ENCODE results near the gene SMARCA4.
A peak's percentile ranks its signal among the peaks of the same experiment; 100 is the strongest.

Gene SMARCA4

DNA sequence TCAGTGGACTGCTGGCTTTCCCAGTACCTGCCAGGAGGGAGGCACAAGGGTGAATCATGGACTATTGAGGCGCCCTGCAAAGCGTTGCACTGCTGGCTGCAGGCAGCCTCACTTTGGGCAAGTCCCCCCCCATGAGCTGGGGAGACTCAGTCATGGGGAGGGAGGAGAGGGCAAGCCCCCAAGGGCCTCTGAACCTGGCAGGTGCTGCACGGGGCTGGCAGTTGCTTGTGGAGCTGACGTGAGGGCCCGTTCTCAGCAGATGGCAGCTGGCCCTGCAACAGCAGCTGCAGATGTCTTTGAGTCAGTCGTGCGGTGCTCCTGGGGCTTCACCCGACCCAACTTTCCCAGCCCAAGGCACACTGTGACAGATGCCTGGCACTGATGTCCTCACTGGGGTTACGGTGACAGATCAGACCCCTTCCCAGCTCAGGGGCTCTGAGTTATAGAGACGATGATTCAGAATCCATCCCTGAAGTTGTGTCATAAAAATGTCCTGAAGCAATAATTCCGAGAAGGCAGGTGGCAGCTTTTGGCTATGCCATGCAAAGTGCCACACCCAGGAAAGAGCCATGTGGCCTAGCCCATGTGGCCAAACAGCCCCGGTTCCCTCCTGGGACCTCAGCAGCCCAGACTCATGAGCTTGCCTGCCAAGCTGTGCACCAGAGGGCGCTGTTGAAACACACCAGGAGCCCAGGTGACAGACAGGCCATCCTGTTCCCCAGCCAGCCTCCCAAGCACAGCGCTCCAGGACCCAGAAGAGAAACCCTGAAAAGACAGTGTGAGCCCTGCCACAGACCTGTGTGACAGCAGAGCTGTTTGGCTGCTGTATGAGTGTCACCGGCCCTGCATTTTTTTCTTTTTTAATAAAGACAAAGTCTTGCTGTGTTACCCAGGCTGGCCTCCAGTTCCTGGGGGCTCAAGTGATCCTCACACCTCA is 74.9 kb downstream of the SMARCA4 start:
- DNase-seq (ENCODE audit: low read depth): peak; percentile 74

- no peak for DNase-seq (ENCODE audit: low read depth)
These were observed 77.7 kb downstream of the SMARCA4 start for GRCh38 chr19:11038511-11038910.

GRCh38 chr19:11041194-11041593 is 80.4 kb downstream of the SMARCA4 start:
- DNase-seq (ENCODE audit: low read depth): no peak

DNA sequence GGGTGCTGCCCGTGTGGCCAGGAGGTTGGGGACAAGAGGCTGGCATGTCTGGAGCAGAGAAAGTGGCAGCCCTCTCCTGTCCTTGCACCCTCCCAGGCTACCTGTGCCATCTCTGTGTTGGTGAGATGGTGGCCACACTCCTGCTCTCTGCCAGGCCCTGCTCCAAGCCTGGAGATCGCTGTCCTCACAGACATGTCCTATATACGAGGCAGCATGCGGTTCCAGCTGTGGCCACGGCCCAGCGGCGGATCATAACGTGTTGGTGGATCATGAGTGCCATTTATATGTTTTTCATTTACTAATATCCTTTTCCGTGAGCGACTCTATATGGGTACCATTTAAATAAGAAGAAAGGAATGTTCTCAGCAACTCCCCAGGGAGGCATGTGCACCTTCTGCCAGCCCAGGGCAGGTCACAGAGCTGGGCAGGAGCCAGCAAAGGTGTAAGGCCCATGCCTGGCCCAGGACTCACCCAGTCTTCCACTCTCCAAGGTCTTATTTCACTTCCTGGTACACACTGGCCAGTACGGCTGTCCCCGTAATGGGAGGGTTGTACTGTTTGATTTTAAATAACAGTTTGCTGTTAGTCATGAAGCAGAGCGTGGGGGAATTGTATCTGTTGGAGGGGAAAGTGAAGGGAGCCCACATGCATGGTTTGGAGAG is 81.3 kb downstream of the SMARCA4 start:
- DNase-seq (ENCODE audit: low read depth): no peak

DNA sequence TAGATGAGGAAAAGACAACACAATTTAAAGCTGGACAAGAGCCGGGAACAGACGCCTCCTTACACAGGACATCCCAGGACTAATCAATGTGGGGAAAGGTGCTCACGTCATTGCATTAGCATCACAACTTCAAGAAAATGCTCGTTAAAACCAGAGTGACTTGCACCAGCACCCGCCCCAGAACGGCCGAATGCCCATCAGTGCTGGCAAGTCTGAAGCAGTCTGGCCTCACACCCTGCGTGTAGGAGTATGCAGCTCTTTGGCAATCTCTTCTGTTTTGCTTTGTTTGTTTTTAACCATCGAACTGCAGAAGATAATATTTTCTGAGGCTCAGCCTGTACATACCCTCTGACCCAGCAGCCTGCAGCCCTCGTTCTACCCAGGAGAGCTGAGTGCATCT is 83.6 kb downstream of the SMARCA4 start:
- no peak for DNase-seq (ENCODE audit: low read depth)

DNA sequence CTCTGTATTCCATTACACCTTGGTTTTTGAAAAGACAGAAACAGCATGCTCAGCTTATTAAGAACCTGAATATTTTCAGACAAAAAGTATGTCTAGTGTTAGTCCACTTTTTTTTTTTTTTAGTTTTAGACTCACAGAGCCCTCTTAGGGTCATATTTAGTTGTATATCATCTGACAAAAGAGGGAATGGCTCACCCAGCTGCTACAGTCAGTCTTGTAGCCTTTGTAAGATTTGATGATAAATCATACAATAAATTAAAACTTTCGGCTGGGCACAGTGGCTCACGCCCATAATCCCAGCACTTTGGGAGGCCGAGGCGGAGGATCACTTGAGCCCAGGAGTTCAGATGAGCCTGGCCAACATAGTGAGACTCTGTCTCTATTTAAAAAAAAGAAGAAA is 84.7 kb downstream of the SMARCA4 start:
- DNase-seq (ENCODE audit: low read depth): no peak

DNA sequence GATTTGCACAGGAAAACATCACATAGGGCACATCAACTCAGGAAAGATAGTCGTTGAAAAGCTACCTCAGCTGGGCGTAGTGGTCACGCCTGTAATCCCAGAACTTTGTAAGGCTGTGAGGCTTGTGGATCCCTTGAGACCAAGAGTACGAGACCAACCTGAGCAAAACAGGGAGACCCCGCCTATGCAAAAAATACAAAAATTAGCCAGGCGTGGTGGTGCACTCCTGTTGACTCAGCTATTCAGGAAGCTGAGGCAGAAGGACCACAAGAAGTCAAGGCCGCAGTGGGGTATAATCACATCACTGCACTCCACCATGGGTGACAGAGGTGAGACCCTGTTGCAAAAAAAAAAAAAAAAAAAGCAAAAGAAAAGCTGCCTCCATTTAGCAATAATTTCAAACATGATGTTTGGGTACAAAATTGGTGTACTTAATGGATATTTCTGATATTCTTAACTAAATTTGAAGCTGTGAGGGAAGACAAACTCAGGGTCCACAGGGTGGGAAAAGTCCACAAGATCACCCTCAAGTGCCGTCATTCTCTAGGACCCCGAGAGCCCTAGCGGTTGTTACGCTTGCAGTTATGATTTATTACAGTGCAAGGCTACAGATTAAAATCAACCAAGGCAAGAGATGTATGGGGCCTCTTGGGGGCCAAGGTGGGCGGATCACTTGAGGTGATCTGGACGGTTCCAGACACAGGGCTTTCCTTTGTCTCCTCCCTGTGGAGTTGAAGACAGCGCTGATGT is 86.0 kb downstream of the SMARCA4 start:
- no peak for DNase-seq (ENCODE audit: low read depth)

DNA sequence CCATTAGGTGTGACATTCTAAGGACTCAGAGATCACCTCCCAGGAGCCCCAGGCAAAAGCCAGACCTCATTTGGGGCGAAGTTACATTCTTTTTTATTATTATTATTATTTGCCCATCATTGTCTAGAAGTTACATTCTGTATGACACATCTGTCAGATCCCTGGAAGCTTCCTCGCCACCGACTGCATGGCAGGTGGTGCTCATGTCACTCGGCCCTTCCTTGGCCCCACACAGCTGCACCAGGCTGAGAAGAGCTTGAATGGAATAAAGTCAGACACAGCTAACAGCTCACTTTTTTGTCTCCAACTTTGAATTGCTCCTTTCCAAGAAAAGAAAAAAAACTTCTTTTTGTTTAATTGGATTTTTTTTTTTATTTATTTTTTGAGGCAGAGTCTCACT is 87.0 kb downstream of the SMARCA4 start:
- no peak for DNase-seq (ENCODE audit: low read depth)

DNA sequence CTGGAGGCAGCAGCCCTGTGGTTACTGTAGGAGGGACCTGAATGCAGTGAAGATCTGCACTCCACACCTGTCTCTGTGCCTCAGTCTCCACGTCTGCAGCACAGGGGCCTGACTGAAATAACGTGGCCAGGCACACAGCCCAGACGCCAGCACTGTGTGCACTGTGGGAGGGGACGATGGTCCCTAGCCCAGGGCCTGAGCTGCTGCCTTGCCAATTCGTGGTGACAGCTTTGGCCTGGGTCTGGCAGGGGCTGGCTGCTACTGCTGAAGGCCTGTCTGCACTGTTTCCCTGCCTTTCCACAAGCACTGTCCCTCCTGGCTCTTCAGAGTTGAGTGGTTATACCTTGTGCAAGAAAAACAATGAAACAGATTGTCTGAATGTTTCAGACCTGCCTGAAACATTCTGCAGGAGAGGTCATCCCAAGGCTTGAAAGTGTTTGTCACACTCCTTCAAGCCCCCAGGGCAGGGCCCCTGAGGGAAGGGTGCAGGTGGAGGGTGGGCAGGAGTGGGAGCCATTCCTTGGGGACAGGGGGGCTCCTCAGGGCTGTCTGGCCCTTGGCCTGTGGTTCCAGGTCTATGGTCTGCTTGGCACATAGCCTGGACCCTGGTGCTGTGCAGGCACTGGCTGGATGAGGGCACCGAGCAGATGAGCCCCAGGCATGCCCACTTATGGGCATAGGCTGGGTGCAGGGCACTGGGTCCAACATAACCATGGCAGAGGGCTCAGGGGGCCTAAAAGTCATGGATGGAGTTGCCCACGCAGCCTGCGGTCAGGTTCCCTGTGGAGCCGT is 89.7 kb downstream of the SMARCA4 start:
- no peak for DNase-seq (ENCODE audit: low read depth)

- DNase-seq (ENCODE audit: low read depth): no peak
These were observed 93.0 kb downstream of the SMARCA4 start for GRCh38 chr19:11053817-11054195.

GRCh38 chr19:11054200-11054599 is 93.4 kb downstream of the SMARCA4 start:
- DNase-seq (ENCODE audit: low read depth): no peak

DNA sequence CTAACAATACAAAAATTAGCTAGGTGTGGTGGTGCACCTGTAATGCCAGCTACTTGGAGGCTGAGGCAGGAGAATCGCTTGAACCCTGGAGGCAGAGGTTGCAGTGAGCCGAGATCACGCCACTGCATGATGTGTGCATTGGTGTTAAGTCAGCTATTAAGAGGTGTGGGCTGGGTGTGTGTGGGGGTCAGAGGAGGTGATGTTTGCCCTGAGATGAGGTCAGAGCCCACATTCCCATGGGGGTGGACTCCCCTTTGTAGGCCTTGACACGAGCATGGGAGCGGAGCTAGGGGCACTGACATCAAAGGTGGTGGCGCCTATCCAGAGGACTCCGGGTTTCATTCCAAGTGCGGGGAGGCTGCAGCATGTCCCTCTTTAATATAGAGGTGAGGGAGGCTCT is 93.8 kb downstream of the SMARCA4 start:
- no peak for DNase-seq (ENCODE audit: low read depth)

- DNase-seq (ENCODE audit: low read depth): no peak
These were observed 97.6 kb downstream of the SMARCA4 start for GRCh38 chr19:11058246-11059030.

DNA sequence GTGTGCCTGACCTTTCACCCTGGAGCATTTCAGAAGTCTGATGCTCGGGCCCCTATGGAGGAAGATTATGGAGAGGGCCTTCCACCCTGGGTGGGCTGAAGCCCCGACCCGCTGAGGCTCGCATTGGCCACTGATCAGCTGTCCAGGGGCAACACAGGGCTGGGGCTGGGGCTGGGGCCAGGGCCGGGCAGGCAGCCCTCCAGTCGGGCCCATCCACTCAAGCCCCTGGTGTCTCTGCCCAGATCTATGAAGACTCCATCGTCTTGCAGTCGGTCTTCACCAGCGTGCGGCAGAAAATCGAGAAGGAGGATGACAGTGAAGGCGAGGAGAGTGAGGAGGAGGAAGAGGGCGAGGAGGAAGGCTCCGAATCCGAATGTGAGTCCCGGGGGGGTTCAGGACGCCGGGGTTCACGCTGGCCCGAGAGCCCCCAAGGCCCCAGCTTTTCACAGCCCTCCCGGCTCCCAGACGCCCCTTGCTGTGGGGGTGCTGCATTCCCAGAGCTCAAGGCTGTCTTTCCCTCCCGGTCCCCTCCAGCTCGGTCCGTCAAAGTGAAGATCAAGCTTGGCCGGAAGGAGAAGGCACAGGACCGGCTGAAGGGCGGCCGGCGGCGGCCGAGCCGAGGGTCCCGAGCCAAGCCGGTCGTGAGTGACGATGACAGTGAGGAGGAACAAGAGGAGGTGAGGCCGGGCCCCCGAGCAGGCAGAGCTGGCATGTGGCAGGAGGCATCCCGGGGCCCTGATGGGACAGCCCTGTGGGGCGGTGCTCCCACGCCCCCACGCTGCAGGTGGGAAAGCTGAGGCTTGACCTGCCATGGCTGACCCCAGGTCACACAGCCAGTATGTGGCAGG is 98.9 kb downstream of the SMARCA4 start:
- DNase-seq (ENCODE audit: low read depth): no peak

DNA sequence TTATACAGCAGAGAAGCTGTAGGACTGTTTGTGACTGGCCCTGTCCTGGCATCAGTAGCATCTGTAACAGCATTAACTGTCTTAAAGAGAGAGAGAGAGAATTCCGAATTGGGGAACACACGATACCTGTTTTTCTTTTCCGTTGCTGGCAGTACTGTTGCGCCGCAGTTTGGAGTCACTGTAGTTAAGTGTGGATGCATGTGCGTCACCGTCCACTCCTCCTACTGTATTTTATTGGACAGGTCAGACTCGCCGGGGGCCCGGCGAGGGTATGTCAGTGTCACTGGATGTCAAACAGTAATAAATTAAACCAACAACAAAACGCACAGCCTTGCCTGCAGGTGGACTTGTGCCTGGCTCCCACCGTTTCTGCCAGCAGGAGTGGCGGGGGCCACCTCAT is 101.1 kb downstream of the SMARCA4 start:
- no peak for DNase-seq (ENCODE audit: low read depth)

DNA sequence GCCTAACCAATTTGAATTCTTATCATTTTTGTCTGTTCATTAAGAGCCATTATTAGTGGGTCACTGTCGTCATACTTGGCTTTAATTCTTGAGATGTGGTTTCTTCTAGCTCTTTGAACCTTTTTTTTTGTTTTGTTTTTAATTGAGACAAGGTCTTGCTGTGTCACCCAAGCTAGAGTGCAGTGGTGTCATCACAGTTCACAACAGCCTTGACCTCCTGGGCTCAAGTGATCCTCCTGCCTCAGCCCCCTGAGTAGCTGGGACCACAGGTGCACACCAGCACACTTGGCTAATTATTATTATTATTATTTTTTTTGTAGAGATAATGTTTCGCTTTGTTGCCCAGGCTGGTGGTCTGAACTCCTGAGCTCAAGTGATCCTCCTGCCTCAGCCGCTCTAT is 102.6 kb downstream of the SMARCA4 start:
- no peak for DNase-seq (ENCODE audit: low read depth)

DNA sequence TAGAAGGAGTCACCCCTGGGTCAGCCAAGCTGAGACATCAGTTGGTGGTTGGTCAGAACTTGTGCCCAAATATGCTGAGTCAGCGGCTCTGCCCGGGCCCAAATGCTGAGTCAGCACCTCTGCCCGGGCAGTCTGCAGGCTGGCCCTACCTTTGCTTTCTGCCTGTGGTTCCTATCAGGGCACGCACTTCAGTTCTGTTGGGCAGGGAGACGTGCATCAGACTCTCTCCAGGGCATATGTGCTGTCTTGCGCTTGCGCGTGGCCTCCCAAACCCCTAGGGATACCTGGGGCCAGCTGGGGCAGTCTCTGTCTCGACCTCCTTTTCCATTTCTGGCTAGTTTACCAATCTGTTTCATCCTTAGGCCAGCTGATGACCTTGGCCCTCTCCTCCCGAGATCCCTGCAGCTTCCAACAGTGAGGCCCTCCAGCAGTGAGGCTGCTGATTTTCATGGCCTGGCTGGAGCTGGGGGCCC is 104.0 kb downstream of the SMARCA4 start:
- peak; percentile 36 for DNase-seq (ENCODE audit: low read depth)

DNA sequence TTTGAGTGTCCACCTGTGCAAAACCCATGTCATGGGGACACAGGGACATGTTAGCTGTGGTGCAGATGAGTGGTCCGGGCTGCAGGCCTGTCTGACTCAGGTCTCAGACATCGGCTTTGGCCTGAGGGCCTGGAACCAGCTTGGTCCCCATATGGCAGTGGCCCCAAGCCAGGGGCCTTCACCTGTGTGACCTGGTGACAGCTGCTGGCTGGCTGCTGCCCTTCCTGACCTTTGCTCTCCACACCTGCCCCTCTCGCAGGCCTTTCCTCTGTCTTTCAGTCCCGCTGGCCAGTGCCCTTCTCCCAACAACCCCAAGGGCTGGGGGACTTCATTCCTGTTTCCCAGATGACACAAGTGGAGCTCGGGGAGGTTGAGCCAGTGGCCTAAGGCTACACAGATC is 105.5 kb downstream of the SMARCA4 start:
- no peak for DNase-seq (ENCODE audit: low read depth)

- no peak for DNase-seq (ENCODE audit: low read depth)
These were observed 106.7 kb downstream of the SMARCA4 start for GRCh38 chr19:11067356-11068113.
